ENCODE results near the gene SEC16A.

DNA sequence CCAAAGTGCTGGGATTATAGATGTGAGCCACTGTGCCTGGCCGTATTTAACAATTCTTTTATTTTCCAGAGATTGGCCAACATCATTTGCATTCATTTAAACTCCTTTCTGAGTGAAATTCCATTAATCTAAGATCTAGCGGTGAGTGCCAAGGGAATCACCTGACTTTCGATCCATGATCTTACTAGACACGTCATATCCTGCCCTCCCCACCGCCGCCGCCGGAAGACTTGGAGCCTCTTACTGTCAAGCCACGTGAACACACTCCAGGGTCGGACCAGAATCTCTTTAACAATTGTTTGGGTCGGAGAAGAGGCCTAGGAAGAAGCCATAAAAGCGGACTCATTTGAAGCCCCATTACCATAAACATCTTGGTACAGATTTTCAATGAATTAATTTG is 56.1 kb downstream of the SEC16A start:
- TF ChIP-seq POLR2A (IDR thresholded peaks at IDR 0.05) = no peak
- TF ChIP-seq, protein P1, sequence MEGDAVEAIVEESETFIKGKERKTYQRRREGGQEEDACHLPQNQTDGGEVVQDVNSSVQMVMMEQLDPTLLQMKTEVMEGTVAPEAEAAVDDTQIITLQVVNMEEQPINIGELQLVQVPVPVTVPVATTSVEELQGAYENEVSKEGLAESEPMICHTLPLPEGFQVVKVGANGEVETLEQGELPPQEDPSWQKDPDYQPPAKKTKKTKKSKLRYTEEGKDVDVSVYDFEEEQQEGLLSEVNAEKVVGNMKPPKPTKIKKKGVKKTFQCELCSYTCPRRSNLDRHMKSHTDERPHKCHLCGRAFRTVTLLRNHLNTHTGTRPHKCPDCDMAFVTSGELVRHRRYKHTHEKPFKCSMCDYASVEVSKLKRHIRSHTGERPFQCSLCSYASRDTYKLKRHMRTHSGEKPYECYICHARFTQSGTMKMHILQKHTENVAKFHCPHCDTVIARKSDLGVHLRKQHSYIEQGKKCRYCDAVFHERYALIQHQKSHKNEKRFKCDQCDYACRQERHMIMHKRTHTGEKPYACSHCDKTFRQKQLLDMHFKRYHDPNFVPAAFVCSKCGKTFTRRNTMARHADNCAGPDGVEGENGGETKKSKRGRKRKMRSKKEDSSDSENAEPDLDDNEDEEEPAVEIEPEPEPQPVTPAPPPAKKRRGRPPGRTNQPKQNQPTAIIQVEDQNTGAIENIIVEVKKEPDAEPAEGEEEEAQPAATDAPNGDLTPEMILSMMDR (IDR thresholded peaks at IDR 0.05) = no peak

All from thyroid gland (tissue), 4 donors.